ENCODE measurements around the gene MCRS1.
"Not testable (repeated sequence)": the region's sequence is repeated elsewhere in the genome, so short reads cannot be mapped to it uniquely, and the experiment has no call there.

Gene MCRS1

GRCh38 chr12:49518914-49519573 is 48.9 kb downstream of the MCRS1 start:
- DNase-seq (ENCODE audit: low read depth in 2 of 2): no peak

GRCh38 chr12:49515266-49515665 is 52.7 kb downstream of the MCRS1 start:
- no peak for DNase-seq (ENCODE audit: low read depth in 2 of 2)

DNA sequence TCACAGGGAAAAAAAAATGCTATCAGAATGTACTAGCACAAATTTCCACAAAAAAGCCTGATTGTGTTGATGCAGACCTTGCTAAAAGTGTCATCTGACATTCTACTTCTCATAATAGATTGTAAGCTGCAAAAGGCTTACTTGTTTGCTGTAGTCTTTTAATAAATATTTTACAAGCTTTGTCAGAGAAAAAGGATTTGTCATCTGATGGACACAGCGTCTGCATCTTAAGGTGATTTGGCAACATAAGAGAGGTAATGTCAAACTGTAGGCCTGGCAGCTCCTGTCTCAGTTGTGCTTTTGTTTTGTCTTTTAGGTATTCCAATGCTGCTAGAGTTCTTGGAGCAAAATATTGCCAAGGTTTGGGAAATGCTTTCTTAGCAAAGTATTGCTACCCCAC is 55.4 kb downstream of the MCRS1 start:
- DNase-seq (ENCODE audit: low read depth in 2 of 2): no peak

- DNase-seq (ENCODE audit: low read depth in 2 of 2): no peak
These were observed 56.5 kb downstream of the MCRS1 start for GRCh38 chr12:49511410-49511809.

DNA sequence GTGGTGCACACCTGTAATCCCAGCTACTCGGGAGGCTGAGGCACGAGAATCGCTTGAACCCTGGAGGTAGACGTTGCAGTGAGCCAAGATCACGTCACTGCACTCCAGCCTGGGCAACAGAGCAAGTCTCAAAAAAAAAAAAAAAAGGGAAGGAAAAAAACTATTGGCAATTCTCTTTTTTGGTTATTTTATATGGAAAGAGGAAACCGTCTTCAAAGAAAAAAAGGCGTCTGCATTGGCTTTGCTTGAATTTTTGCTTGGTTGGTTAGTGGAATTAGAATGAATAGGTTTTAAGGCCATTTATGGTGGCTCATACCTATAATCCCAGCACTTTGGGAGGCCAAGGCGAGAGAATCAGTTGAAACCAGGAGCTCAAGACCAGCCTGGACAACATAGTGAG is 58.3 kb downstream of the MCRS1 start:
- not testable (repeated sequence) for DNase-seq (ENCODE audit: low read depth in 2 of 2)

Data from stimulated activated CD4-positive, alpha-beta T cell treated with anti-CD3 and anti-CD28 coated beads, Interleukin-1b, Interleukin-23, amount 100 ng/mL, for 1 hour (primary cell).